Measurements from ENCODE around the gene MLLT1. TPM values are rescaled to one million over a fixed set of nuclear protein-coding genes. Genes with fewer than 3 reads are reported as not detected.

MLLT1 gene
- total and polyA plus RNA-seq, 8 donors = 3.1 to 33.8 (median 19.6) TPM

DNA sequence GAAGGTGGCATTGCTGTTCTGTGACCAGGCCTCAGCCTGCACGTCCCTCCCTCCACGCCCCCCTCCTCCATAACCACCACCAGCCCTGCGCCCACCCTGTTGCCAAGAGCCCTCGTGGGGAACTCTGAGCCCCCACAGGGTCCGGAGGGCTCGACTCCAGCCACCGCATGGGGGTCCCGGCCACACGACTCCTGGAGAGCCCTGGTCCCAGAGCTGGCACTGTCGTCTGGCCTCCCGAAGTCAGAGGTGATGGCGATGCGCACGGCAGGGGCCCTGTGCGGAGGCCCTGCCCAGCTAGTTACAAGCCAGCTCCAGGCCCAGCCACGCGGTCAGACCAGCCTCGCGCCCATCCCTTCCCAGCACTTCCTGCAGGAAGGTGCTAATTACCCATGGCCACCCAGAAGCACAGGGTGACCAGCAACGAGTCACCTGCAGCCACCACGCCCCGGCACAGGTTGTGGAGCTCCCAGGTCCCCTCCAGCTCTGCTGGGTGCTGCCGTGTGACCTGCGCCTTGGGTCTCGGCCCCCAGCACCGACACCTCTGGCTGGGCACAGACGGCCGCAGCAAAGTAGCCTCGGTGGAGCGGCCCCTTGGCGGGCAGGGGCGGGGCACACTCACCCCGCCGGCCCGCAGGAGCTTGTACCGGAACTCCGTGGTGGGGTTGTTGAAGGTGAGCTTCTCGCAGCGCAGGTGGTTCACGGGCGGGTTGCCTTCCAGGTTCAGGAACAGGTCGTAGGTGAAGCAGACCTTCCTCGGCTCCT lies 49.6 kb downstream of the MLLT1 start:
- no peak overlapping the region for H3K4me3 ChIP-seq
- TF ChIP-seq EP300 (IDR thresholded peaks at IDR 0.05) (no peak), CTCF (IDR thresholded peaks at IDR 0.05) (no peak)
- no peak overlapping the region for H3K27ac ChIP-seq
- H3K9me3 ChIP-seq = no peaks in the 10 kb centered on the region
- peaks cover 14 to 42% (median 37%) of the 10 kb centered on the region in 4 donors for H3K36me3 ChIP-seq
- no peak for DNase-seq
- 84 to 94% (median 92%) methylated on average over 9 to 43 of the region's 43 CpGs for WGBS, 5 donors
- peaks cover 37 to 69% (median 49%) of the 10 kb centered on the region in 4 donors for H3K4me1 ChIP-seq
- no peaks in the 10 kb centered on the region for H3K27me3 ChIP-seq
- intact Hi-C loops (cut with DNase I; ENCODE audit: low total_unique reads) = no loop called here

DNA sequence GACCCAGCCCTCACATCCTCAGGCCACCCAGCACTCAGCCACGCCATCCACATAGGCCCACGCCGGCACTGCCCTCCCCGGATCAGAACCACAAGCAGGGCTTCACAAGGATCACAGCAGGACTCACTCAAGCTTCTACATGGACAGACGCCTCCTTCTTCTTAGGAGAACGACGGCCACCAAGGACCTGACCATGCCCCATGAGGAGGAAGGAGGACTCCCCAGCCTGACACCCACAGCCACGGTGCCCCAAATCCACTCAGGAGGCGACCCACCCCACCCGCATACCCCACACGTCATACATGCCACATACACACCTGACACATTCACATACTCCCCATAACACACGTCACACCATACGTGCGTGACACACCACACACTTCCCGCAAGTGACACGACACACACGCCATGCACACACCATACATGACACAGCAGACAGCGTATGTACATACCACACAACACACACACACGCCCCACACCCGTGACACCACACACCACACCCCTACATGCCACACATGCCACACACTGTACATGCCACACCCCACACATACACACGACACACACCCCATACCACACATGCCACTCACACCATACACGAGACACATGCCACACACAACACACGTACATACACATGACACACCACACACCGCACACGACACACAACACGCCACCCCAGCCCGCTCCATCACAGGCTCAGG lies 50.4 kb downstream of the MLLT1 start:
- Histone ChIP-seq H3K36me3 (peaks cover 18 to 46% (median 42%) of the 10 kb centered on the region in 4 donors), H3K27me3 (no peaks in the 10 kb centered on the region), H3K9me3 (no peaks in the 10 kb centered on the region), H3K27ac (no peak overlapping the region), H3K4me1 (peaks cover 30 to 68% (median 44%) of the 10 kb centered on the region in 4 donors), H3K4me3 (no peak overlapping the region)
- TF ChIP-seq POLR2AphosphoS5 (IDR thresholded peaks at IDR 0.05) = no peak
- no peak for TF ChIP-seq EP300 (IDR thresholded peaks at IDR 0.05)
- no peak for TF ChIP-seq CTCF (IDR thresholded peaks at IDR 0.05)
- TF ChIP-seq POLR2A (IDR thresholded peaks at IDR 0.05) = no peak
- intact Hi-C loops (cut with DNase I; ENCODE audit: low total_unique reads) = no loop called here
- 87 to 94% (median 92%) methylated on average over 25 to 27 of the region's 27 CpGs for WGBS, 5 donors
- no peak for DNase-seq

- 68 to 85% (median 80%) methylated on average over 22 to 33 of the region's 33 CpGs for WGBS, 5 donors
- no peak overlapping the region for H3K27ac ChIP-seq
- intact Hi-C loops (cut with DNase I; ENCODE audit: low total_unique reads) = no loop called here
- H3K4me1 ChIP-seq = peaks cover 29 to 68% (median 44%) of the 10 kb centered on the region in 4 donors
- TF ChIP-seq EP300 (IDR thresholded peaks at IDR 0.05) (no peak), POLR2AphosphoS5 (IDR thresholded peaks at IDR 0.05) (no peak), CTCF (IDR thresholded peaks at IDR 0.05) (no peak), POLR2A (IDR thresholded peaks at IDR 0.05) (no peak)
- no peaks in the 10 kb centered on the region for H3K27me3 ChIP-seq
- no peaks in the 10 kb centered on the region for H3K9me3 ChIP-seq
- DNase-seq = no peak
- H3K4me3 ChIP-seq = no peak overlapping the region
- H3K36me3 ChIP-seq = peaks cover 18 to 51% (median 48%) of the 10 kb centered on the region in 4 donors
These were observed 51.1 kb downstream of the MLLT1 start for GRCh38 chr19:6228551-6229215.

- TF ChIP-seq POLR2AphosphoS5 (IDR thresholded peaks at IDR 0.05) (no peak), POLR2A (IDR thresholded peaks at IDR 0.05) (no peak), CTCF (IDR thresholded peaks at IDR 0.05) (no peak), EP300 (IDR thresholded peaks at IDR 0.05) (no peak)
- Histone ChIP-seq H3K4me3 (no peak overlapping the region), H3K36me3 (peaks cover 19 to 51% (median 49%) of the 10 kb centered on the region in 4 donors), H3K27me3 (no peaks in the 10 kb centered on the region), H3K27ac (no peak overlapping the region), H3K4me1 (peaks cover 29 to 68% (median 44%) of the 10 kb centered on the region in 4 donors), H3K9me3 (no peaks in the 10 kb centered on the region)
- intact Hi-C loops (cut with DNase I; ENCODE audit: low total_unique reads) = no loop called here
- WGBS, 5 donors = 82 to 91% (median 87%) methylated on average over 9 to 12 of the region's 12 CpGs
- DNase-seq = no peak
These were observed 51.8 kb downstream of the MLLT1 start for GRCh38 chr19:6227936-6228325.

Measured in stomach (tissue), 9 donors.